ENCODE results near the gene LY6G6D. TPM values are rescaled to one million over a fixed set of nuclear protein-coding genes. Genes with fewer than 3 reads are reported as not detected.
"Not testable (repeated sequence)": the region's sequence is repeated elsewhere in the genome, so short reads cannot be mapped to it uniquely, and the experiment has no call there.

Gene LY6G6D
- total and polyA plus RNA-seq, 11 donors: 0.75 TPM; not detected in 10

DNA sequence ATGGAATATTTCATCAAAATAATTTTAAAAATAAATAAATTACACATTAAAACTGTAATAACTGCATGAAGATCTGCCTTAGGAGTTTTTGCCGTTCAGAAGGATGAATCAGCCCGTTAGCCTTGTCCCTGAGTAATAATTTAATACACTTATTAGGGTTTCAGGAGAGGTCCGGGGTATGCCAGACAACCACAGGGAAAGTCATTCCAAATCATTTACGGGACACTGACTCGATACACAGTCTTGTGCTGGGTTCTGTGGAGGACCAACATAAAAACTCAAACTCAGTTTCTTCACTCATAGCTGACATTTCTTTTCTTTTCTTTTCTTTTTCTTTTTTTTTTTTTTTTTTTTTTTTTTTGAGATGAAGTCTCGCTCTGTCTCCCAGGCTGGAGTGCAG, 9.2 kb upstream of the LY6G6D start:
- Histone ChIP-seq H3K4me1 (peaks cover 3 to 25% (median 18%) of the 10 kb centered on the region in 12 donors), H3K36me3 (peaks cover 0 to 6% (median 2%) of the 10 kb centered on the region in 9 donors), H3K9me3 (no peaks in the 10 kb centered on the region), H3K27ac (no peak overlapping the region), H3K4me3 (no peak overlapping the region), H3K27me3 (no peaks in the 10 kb centered on the region)
- DNase-seq (peak in 1 of 5 donors; percentile 3), ATAC-seq (no peak)
- no peak for TF ChIP-seq POLR2A (IDR thresholded peaks at IDR 0.05)
- TF ChIP-seq CTCF (IDR thresholded peaks at IDR 0.05): no peak
- 90 to 94% (median 93%) methylated on average over 6 of the region's 6 CpGs for WGBS, 4 donors
- intact Hi-C loops (cut with DNase I): no loop called here

DNA sequence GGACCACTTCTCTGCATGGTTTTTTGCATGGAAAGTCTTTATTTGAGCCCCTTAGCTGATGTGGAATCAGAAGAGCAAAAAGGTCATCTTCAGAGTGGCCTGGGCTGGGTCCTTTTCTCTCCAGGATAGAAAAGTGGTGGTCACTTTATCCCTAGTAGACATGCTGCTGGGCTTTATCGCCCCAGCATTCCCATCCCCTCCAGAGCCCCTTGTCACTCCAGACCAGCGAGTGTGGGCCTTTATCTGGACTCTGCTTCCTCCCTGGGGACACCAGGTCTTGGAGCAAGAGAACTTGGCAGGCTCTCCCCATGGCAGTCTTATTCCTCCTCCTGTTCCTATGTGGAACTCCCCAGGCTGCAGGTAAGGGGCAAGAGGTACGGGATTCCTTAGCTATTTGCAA, 8.5 kb upstream of the LY6G6D start, which contains the start of gene LY6G6F:
TSS of gene LY6G6F (plus strand) at position 268 of the 400 bp plus-strand sequence. CDS start at position 309, 41 bp downstream.
- Histone ChIP-seq H3K4me1 (peaks cover 3 to 24% (median 11%) of the 10 kb centered on the region in 12 donors), H3K27ac (no peak within 1 kb of the TSS), H3K36me3 (no peaks in the 10 kb centered on the region), H3K4me3 (no peak within 1 kb of the TSS), H3K9me3 (no peaks in the 10 kb centered on the region), H3K27me3 (no peaks in the 10 kb centered on the region)
- WGBS, 4 donors: 8 to 31% (median 22%) methylated on average over 3 of the region's 3 CpGs
- ATAC-seq (no peak), DNase-seq (peak in 1 of 5 donors; percentile 15)
- TF ChIP-seq POLR2A (IDR thresholded peaks at IDR 0.05) (no peak), CTCF (IDR thresholded peaks at IDR 0.05) (no peak)
- intact Hi-C loops (cut with DNase I): no loop called here

GRCh38 chr6:31707701-31708100, 7.4 kb upstream of the LY6G6D start:
- no peak overlapping the region for H3K27ac ChIP-seq
- 86 to 100% (median 92%) methylated on average over 2 to 10 of the region's 10 CpGs for WGBS, 4 donors
- no peak for TF ChIP-seq CTCF (IDR thresholded peaks at IDR 0.05)
- TF ChIP-seq POLR2A (IDR thresholded peaks at IDR 0.05): no peak
- ATAC-seq (no peak), DNase-seq (peak in 1 of 5 donors; percentile 9)
- peaks cover 0 to 16% (median 5%) of the 10 kb centered on the region in 12 donors for H3K4me1 ChIP-seq
- no peaks in the 10 kb centered on the region for H3K9me3 ChIP-seq
- H3K4me3 ChIP-seq: no peak overlapping the region
- intact Hi-C loops (cut with DNase I): no loop called here
- no peaks in the 10 kb centered on the region for H3K36me3 ChIP-seq
- H3K27me3 ChIP-seq: no peaks in the 10 kb centered on the region

- WGBS, 4 donors: 96 to 98% (median 97%) methylated on average over 3 of the region's 3 CpGs
- no peak overlapping the region for H3K27ac ChIP-seq
- no peaks in the 10 kb centered on the region for H3K9me3 ChIP-seq
- ATAC-seq (no peak), DNase-seq (no peak)
- H3K4me3 ChIP-seq: no peak overlapping the region
- no peaks in the 10 kb centered on the region for H3K36me3 ChIP-seq
- intact Hi-C loops (cut with DNase I): no loop called here
- H3K27me3 ChIP-seq: no peaks in the 10 kb centered on the region
- TF ChIP-seq POLR2A (IDR thresholded peaks at IDR 0.05) (no peak), CTCF (IDR thresholded peaks at IDR 0.05) (no peak)
- peaks cover 0 to 16% (median 5%) of the 10 kb centered on the region in 12 donors for H3K4me1 ChIP-seq
Observed at GRCh38 chr6:31708224-31708623, 6.9 kb upstream of the LY6G6D start.

DNA sequence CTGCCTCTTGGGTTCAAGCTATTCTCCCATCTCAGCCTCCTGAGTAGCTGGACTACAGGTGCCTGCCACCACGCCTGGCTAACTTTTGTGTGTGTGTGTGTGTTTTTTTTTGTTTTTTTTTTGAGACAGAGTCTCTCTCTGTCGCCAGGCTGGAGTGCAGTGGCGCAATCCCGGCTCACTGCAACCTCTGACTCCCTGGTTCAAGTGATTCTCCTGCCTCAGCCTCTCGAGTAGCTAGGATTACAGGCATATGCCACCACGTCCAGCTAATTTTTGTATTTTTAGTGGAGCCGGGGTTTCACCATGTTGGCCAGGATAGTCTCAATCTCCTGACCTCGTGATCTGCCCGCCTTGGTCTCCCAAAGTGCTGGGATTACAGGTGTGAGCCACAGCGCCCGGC, 6.0 kb upstream of the LY6G6D start:
- H3K27ac ChIP-seq; H3K9me3 ChIP-seq; H3K36me3 ChIP-seq; intact Hi-C loops (cut with DNase I); DNase-seq; ATAC-seq; H3K4me3 ChIP-seq; H3K27me3 ChIP-seq: not testable (repeated sequence)
- H3K4me1 ChIP-seq: peaks cover 0 to 11% (median 0%) of the 10 kb centered on the region in 12 donors
- WGBS, 4 donors: 90 to 93% (median 91%) methylated on average over 11 of the region's 11 CpGs
